GOT3 (cell line): Measurements from ENCODE around the gene BBS9.
"Not testable (repeated sequence)": the region's sequence is repeated elsewhere in the genome, so short reads cannot be mapped to it uniquely, and the experiment has no call there.

ENCODE experiments used
- DNase-seq: peaks from one replicate; lab custom pipeline; 2025; ENCODE audit warnings: mixed read lengths; lab: John Stamatoyannopoulos, UW

Gene BBS9

DNA sequence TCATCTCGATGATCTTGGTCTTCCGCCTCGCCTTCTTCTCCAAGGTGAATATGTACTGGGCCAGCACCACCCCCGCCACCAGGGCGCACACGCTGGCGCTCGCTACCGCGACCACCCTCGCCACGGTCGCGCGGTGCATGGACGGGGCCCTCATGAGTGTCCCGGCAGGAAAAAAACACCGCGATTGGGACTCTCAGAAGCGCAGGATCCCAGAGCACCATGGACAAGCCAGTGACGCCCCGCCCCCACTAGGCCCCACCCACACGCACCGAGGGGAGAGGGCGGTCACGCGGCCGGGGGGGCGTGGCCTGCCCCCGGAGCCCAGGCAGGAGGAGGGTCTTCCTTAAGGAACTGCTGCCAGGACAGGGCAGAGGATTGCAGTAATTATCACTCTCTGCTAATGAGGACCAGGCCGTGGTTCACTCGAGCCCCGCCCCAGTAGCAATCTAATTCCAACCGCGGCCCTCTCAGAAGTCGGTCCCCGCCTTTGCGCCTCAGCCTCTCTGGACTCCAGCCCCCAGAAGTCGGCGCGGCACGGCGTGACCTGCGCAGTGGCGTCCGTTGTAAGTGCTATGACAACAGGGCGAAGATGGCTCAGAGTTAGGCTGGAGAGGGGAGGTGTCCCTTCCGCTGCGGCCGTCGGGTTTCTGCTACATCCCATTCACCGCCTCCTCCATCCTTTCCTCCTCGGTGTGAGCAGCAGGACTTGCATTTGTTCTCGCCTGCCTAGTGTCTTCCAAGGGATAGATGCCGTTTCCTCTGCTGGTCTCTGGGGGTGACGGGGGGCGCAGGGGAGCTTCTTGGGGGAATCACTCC lies at the start of gene BBS9:
BBS9 (plus strand) TSS at position 575 of the 816 bp plus-strand sequence. CDS start 16,689 bp downstream, outside the sequence.
- DNase-seq, result peak; percentile 94

DNA sequence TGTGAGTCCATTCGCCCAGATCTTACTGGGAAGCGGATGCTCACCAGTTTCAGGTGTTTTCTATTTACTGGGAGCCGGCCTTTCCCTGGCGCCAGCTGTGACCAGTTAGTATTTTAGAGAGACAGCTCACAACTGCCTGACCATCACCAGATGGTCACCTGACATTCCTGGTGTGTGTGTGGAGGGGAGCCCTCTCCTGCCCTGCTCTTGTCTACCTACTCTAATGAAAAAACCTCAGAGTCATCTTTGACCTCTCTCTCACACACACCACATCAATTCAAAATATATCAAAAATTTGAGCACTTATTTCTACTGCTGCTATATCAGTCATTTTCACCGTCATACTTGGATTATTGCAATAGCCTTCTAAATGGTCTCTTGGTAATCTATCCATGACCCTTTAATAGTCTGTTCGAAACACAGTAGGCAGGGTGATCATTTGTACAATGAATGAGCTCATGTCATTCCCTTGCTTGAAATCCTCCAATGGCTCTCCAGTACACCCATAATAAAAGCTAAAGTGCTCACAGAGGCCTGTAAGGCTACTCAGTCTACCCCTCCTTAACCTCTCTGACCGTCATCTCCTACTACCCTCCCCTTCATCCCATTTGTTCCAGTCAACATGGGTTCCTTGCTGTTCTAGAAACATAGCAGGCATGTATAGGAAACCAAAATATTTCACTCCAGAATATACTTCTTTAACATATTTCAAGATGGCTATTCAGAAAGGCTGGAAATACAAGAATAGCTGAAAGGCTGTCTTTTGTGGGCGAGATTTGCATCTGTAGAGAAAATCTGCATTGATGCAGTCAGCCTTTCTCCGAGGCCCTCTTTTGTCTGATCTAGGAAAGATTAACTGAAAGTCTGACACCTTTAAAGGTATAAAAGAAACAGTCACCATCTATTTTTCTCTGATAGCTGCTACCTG lies 49.3 kb upstream of the BBS9 start:
- no peak for DNase-seq

DNA sequence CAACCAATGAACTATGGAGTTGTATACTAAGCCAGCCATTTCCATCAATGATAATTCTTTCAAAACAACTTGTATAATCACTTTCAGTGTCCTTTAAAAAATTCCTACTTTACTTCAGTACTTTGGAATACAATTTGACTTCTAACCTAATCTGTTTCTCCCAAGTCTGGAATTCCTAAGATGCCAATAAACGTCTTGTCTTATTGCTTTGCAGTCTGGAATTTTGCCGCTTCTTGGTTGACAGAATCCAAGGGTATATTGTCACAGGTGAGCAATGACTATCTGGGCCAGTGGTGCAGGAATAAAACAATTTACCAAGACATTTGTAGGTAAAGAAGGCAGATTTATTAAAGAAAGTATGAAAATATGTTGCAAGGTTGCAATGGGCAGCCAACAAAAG lies 42.0 kb upstream of the BBS9 start:
- DNase-seq, result no peak

DNA sequence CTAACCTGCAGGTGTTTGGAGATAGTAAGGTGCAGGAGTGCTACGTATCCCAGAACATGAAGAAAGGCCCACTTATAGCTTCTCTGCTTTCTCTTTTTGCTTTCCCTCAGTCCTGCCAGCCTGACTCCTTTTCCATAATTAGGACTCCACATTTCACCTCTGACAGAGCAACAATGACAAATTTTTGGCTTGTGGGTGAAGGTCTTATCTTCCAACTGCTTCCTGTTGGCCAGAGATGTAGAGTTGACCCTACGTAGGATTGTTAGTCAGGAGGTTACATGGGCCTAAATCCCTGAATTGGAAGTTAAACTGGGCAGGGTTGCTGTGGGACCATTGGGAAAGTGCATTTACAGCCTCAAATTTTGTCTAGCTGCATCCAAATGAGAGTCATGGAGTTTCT lies 41.5 kb upstream of the BBS9 start:
- no peak for DNase-seq

DNA sequence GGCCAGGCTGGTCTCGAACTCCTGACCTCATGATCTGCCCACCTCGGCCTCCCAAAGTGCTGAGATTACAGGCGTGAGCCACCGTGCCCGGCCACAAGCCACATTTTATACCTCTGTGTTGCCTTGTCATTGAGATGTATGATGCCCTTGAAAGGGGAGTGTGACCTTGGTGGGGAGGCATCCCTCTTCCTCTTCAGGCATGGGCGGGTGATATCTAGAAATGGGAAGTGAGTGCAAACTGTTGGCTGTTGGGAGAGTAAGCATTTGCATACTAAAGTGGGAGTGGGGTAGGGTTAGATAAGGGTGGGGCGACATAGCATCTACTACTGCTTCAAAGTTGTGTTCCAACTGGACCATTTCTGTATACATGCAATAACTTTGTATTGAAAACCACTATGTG lies 40.2 kb upstream of the BBS9 start:
- DNase-seq, result no peak

- no peak for DNase-seq
Observed at GRCh38 chr7:33091111-33091531, 38.2 kb upstream of the BBS9 start.

DNA sequence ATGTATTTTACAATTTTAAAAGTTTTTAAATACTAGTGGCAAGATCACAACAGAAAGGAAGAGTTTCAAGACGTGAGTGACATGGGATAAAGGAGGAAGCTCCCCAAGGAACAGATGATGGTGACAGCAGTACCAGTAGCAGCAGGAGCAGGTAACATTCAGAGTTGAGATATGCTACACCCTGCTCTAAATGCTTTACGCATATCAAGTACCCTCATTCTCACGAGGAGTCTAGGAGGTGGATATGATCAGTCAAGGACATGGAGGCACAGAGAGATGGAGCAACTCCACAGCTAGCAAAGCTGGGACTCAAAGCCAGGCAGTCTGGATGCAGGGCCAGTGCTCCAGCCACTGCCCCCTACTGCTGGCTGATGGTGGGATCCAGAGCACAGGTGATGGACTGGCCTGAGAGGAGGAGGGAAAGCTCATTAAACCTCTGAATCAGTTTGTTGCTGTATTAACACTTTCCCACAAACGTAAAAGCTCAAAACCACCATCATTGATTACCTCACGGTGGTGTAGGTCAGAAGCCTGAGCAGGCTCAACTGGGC lies 37.6 kb upstream of the BBS9 start:
- no peak for DNase-seq

- no peak for DNase-seq
Observed at GRCh38 chr7:33093266-33093665, 36.1 kb upstream of the BBS9 start.

- not testable (repeated sequence) for DNase-seq
Observed at GRCh38 chr7:33094745-33095275, 34.6 kb upstream of the BBS9 start.

DNA sequence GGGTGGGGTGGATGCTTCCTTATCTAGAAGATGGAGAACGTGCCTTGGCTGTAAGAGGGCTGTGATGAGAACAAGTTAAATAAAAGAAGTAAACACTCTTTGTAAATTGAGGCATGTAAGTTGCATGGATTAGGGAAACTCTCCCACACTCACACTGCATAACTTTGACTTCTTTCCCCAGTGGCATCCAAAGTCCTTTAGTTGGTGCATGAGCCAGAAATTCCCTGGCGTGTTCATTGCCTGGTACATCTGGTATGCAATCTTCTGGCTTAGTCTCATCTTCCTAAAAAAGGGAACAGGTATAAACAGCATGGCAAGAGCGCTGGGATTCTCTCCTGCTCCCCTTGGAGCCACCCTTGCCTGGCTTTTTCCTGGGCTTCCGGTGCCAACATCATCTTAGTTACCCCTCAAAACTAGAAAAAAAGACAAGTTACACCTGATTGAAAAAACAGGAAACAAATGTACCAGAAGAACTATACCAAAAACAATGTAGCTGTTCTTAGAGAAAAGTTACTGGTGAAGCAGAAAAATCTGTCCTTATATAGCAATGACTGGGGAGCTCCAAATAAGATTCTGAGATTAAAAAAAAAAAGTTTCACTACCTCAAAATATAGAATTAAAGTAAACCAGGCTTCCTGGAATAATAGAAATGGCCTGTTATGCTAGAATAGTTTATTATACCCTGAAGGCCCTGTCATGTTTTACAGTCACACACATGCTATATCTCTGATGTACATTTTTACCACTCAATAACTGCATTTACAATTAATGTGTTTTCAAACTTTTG lies 30.0 kb upstream of the BBS9 start:
- DNase-seq, result no peak

DNA sequence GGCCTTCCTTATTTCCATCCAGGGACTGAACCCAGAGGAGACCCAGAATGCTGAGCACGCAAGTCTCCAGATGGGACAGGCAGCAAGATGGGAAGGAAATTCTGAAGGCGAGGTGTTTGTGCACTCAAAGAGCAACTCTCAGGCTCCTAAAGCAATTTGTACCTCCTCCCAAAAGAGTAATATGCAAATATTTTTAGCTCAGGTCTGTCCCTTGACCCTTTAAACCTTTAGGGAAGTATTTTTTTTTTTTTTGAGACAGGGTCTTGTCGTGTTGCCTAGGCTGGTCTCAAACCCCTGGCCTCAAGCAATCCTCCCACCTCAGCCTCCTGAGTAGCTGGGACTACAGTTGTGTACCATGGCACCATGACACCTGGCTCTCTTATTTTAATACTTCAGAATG lies 28.6 kb upstream of the BBS9 start:
- no peak for DNase-seq

- no peak for DNase-seq
Observed at GRCh38 chr7:33101906-33102305, 27.5 kb upstream of the BBS9 start.

DNA sequence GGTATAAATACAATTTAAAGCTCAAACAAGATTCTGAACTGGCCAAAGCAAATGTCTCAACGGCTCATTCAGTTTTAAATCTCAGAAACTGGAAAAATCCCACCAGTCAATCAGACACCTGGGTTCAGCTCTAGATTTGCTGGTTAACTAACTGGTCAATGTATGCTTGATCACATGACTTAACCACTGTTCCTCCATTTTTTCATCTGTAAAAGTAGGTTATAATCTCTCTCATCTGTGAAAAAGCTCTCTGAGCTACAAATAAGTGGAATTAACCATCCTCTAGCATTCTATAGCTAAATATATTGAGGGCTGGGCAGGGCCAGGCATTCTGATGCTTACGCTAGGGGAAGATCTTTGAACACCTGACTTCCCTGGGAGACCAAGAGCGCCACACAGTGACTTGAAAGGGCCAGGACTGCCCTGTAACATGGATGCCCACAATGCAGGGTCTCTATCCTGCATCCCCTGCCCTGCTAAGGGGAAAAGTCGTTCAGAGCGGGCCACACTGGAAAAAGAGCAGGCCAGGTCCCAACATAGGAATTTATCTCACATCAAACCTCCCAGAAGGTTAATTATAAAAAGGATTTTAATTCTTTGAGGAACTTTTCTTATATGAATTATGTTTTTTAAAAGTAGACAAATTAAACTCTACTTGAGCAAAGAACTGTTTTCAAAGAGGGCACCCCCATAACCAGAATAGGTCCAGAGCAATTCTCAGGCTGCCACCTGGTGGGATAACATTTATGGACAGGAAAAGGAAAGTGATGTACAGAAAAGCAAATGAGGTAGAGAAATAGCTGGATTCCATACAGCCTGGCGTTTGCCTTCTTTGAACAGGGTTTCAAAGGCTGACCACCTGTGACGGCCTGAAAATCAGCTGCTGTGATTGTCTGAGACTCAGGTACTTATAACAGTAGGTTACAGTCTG lies 22.0 kb upstream of the BBS9 start:
- DNase-seq, result no peak

DNA sequence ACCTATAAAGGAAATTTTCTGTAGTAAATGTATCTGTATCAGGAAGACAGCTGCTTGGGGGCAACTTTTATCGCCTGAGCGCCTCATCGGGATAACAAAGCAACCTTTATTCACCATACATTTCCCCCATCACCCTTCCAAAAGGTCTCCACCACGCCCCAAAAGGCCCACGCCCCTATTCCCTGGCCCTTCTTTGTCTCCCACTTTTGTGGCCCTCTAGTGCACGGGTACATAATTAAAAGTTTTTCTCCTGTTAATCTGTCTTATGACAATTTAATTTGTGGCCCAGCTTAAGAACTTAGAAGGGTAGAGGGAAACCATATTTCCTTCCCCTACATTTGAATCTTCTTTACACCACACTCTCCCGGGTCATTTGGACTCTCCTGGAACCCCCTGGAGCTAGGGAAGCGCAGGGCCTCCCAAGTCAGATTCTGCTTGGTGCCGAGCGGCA lies 20.8 kb upstream of the BBS9 start:
- no peak for DNase-seq

DNA sequence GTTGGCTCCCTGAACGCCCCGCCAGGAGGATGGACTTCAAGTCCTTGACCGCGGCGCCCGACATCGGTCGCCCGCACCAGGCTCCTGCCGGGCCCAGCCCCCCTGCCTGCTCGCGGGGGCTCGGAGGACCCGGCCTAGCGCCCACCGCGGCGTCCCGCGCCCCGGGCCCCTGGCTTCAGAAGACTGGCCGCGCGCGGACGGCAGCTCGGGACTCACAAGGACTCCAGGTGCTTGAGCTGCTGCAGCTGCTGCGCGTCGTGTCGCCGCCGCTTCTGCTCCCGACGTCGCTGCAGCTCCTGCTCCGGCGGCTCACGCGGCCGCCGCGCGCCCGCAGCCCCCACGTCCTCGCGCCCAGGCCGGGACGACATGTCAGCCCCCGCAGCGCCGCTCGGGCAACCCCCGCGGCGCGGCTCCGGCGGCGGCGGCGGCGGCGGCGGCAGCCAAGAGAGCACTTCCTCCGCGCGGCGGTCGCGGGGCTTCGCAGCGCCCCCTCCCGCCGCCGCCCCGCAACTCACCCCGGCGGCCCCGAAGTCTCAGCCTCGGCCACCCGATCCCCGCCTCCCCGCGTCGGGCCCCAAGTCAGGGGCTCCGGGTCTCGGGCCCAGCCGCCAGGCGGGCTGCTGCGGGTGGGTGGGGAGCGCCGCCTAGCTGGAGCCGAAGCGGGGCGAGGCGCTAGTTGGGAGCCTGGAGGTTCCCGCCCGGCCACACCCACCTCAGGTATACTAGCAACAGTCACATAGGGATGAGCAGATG lies 20.2 kb upstream of the BBS9 start, which contains the start of gene RP9:
RP9 (minus strand) TSS at position 400 of the 753 bp plus-strand sequence; CDS start at position 368, 32 bp downstream.
- DNase-seq, result peak; percentile 63

DNA sequence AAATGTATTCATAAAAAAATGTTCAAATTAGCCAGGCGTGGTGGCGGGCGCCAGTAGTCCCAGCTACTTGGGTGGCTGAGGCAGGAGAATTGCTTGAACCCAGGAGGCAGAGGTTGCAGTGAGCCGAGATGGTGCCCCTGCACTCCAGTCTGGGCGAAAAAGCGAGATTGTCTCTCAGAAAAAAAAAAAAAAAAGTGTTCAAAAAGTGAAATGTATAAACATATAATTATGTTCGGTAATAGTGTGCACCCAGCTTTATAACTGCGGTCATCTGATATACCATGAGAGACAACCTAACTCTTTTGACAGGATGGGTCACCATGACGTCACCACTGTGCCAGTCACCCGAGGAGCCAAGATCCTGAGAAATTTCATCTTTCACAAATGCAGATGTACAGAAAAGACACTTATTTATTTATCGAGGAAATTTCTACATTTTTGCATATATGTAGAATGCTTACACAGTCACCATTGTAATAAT lies 19.6 kb upstream of the BBS9 start:
- DNase-seq, result no peak

DNA sequence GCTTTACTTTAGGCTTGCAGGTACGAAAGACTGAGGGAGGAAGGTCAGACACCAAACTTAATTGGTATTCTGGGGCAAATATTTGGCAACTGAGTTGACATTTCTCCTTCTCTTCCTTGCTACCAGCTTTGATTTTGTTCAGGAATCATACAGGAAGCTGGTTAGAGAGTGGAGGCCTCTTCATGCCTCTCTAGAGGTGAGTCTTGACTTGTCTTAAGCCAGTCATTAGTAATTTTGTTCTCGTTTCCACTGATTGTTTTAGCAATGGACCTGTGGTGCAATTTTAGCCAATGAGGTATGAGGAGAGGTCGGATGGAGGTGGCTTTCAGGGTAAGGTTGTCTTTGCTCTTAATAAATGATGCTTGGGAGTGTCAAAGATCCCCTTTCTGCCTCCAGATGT lies 17.8 kb upstream of the BBS9 start:
- no peak for DNase-seq

- DNase-seq, result no peak
Observed at GRCh38 chr7:33114976-33115375, 14.4 kb upstream of the BBS9 start.

DNA sequence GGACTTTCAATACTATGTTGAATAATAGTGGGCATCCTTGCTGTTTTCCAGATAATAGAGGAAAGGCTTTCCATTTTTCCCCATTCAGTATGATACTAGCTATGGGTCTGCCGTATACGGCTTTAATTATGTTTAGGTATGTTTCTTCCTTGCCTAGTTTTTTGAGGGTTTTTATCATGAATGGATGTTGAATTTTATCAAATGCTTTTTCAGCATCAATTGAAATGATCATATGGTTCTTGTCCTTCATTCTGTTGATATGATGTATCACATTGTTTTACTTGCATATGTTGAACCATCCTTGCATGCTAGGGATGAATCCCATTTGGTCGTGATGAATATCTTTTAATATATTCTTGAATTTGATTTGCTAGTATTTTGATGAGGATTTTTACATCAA lies 11.0 kb upstream of the BBS9 start:
- DNase-seq, result no peak
